PC-9 (cell line): ENCODE data around the gene PPM1A. TPM values are rescaled to one million over a fixed set of nuclear protein-coding genes. Genes with fewer than 3 reads are reported as not detected.

Experiments
- BruUV-seq: library from RNA; stranded (reverse); fragments of 400-500 nt; replicated peaks from 2 replicates; lab custom pipeline; 2021; lab: Mats Ljungman, UMichigan
- CTCF ChIA-PET: fragments of 300-600 bp; sonication (Branson Sonifier 250); formaldehyde crosslinking; loops from one replicate; lab custom pipeline; 2022; ENCODE audit warnings: antibody characterized with exemption; lab: Charles Lee
- POLR2A ChIA-PET: fragments of 300-600 bp; sonication (Branson Sonifier 250); formaldehyde crosslinking; loops from one replicate; lab custom pipeline; 2022; ENCODE audit warnings: antibody characterized with exemption; ENCODE audit not compliant: unreplicated experiment; lab: Charles Lee
- DNase-seq, 2 experiments: peaks; one replicate each; pipeline versions ENCODE4 v3.0.0 to v3.0.0-alpha.2; 2015 to 2022; ENCODE audit warnings: mixed read lengths in 1 of 2
- H2AFZ ChIP-seq: fragments of 200-600 bp; sonication (generic); 2 replicates; pipeline ENCODE4 v1.8.1; 2017; ENCODE audit warnings: antibody characterized with exemption
- H3F3A ChIP-seq: fragments of 200-600 bp; sonication (generic); 2 replicates; pipeline ENCODE4 v1.8.1; 2017; ENCODE audit warnings: antibody characterized with exemption, mild to moderate bottlenecking, low read depth; ENCODE audit not compliant: insufficient read depth
- H3K27ac ChIP-seq: fragments of 200-600 bp; sonication (generic); 2 replicates; pipeline ENCODE4 v1.6.1; 2016; ENCODE audit warnings: mixed run types
- H3K27me3 ChIP-seq: fragments of 200-600 bp; sonication (generic); 2 replicates; pipeline ENCODE4 v1.6.1; 2016; ENCODE audit warnings: low read depth, mixed run types; ENCODE audit not compliant: insufficient read depth
- H3K36me3 ChIP-seq: fragments of 200-600 bp; sonication (generic); 2 replicates; pipeline ENCODE4 v1.6.1; 2016; ENCODE audit warnings: low read depth, mixed run types
- H3K4me1 ChIP-seq: fragments of 200-600 bp; sonication (generic); replicated peaks from 2 replicates; pipeline ENCODE4 v1.6.1; 2016; ENCODE audit warnings: mixed run types; ENCODE audit not compliant: insufficient read depth
- H3K4me2 ChIP-seq: fragments of 200-600 bp; sonication (generic); 2 replicates; pipeline ENCODE4 v1.6.1; 2017; ENCODE audit warnings: mixed run types
- H3K4me3 ChIP-seq: fragments of 200-600 bp; sonication (generic); 2 replicates; pipeline ENCODE4 v1.6.1; 2016; ENCODE audit warnings: mixed run types
- H3K79me2 ChIP-seq: fragments of 200-600 bp; sonication (generic); 2 replicates; pipeline ENCODE4 v1.6.1; 2017; ENCODE audit warnings: low read depth, mixed run types
- H3K9me2 ChIP-seq: fragments of 200-600 bp; sonication (generic); 2 replicates; pipeline ENCODE4 v1.8.1; 2017; ENCODE audit warnings: mild to moderate bottlenecking; ENCODE audit not compliant: insufficient read depth
- H3K9me3 ChIP-seq: fragments of 200-600 bp; sonication (generic); 2 replicates; pipeline ENCODE4 v1.8.1; 2016; ENCODE audit warnings: low read depth; ENCODE audit not compliant: insufficient read depth
- H4K20me1 ChIP-seq: fragments of 200-600 bp; sonication (generic); 2 replicates; pipeline ENCODE4 v1.8.1; 2017; ENCODE audit not compliant: insufficient read depth
- CTCF ChIP-seq: fragments of 200-600 bp; sonication (generic); conservative IDR thresholded peaks from 2 replicates; pipeline ENCODE4 v1.6.1; 2017; ENCODE audit warnings: mixed run types, antibody characterized with exemption, mild to moderate bottlenecking, moderate library complexity
- EZH2 ChIP-seq: fragments of 200-600 bp; sonication (generic); IDR thresholded peaks from 2 replicates; pipeline ENCODE4 v1.8.0; 2017; ENCODE audit warnings: antibody characterized with exemption, low read depth
- intact Hi-C: fragments of 100-400 bp; cut with micrococcal nuclease; formaldehyde crosslinking; loops from one replicate; pipeline ENCODE4 v1.10.0; 2022; ENCODE audit not compliant: unreplicated experiment
- total RNA-seq: library from RNA; stranded (reverse); gene quantifications from 2 replicates; pipeline ENCODE4 v1.2.3, GENCODE V29; 2021

The PPM1A gene
- total RNA-seq, 1 experiment from 2014 or later = 60.9 TPM

GRCh38 chr14:60346706-60347105, 97.7 kb downstream of the PPM1A start:
- intact Hi-C loops = no loop called here
- no peaks in the 10 kb centered on the region for H3K36me3 ChIP-seq
- H3K79me2 ChIP-seq = no peaks in the 10 kb centered on the region
- no peak overlapping the region for H3K4me2 ChIP-seq
- no peaks in the 10 kb centered on the region for H4K20me1 ChIP-seq
- no peaks in the 10 kb centered on the region for H3K27me3 ChIP-seq
- no peak overlapping the region for H3K4me3 ChIP-seq
- no peak overlapping the region for H3K27ac ChIP-seq
- H3K9me2 ChIP-seq = no peaks in the 10 kb centered on the region
- CTCF ChIA-PET = no interaction called here
- no peaks in the 10 kb centered on the region for H3F3A ChIP-seq
- POLR2A ChIA-PET = no interaction called here
- H3K9me3 ChIP-seq = no peaks in the 10 kb centered on the region
- no TSS peak for BruUV-seq
- no peak overlapping the region for H2AFZ ChIP-seq
- no peaks in the 10 kb centered on the region for H3K4me1 ChIP-seq
- TF ChIP-seq EZH2 = no peak
- no peak for TF ChIP-seq CTCF
- no peak for DNase-seq

GRCh38 chr14:60348211-60348610, 99.2 kb downstream of the PPM1A start:
- Histone ChIP-seq H3K9me2 (no peaks in the 10 kb centered on the region), H3K4me3 (no peak overlapping the region), H4K20me1 (no peaks in the 10 kb centered on the region), H3K4me1 (no peaks in the 10 kb centered on the region), H3K36me3 (no peaks in the 10 kb centered on the region), H3F3A (no peaks in the 10 kb centered on the region), H2AFZ (no peak overlapping the region), H3K9me3 (no peaks in the 10 kb centered on the region), H3K27me3 (no peaks in the 10 kb centered on the region), H3K79me2 (no peaks in the 10 kb centered on the region), H3K27ac (no peak overlapping the region), H3K4me2 (no peak overlapping the region)
- CTCF ChIA-PET = no interaction called here
- DNase-seq = no peak
- intact Hi-C loops = no loop called here
- POLR2A ChIA-PET = no interaction called here
- BruUV-seq = no TSS peak
- TF ChIP-seq EZH2 (no peak), CTCF (no peak)

Other genes starting within 250 kb of the PPM1A start
- gene PCNX4, start 157.3 kb upstream of the PPM1A start, total RNA-seq = 58.3 and 65.1 TPM in 2 replicates
- gene DHRS7, start 83.8 kb upstream of the PPM1A start, total RNA-seq = 55.1 and 81.0 TPM in 2 replicates
- gene C14orf39, start 236.8 kb downstream of the PPM1A start, total RNA-seq = not detected in 2 replicates